NCI-H1694 treated with DMSO at 0.1 percent for 48 hours (cell line): ENCODE results near the gene XYLT2.
"Not testable (repeated sequence)": the region's sequence is repeated elsewhere in the genome, so short reads cannot be mapped to it uniquely, and the experiment has no call there.

Experiments
- DNase-seq: peaks from one replicate; lab custom pipeline; 2025; lab: John Stamatoyannopoulos, UW

XYLT2 gene

GRCh38 chr17:50345432-50346312 lies at the start of gene XYLT2:
XYLT2 (plus strand) TSS chr17:50346126; CDS start chr17:50346141, 15 bp downstream.
- DNase-seq = peak; percentile 60

DNA sequence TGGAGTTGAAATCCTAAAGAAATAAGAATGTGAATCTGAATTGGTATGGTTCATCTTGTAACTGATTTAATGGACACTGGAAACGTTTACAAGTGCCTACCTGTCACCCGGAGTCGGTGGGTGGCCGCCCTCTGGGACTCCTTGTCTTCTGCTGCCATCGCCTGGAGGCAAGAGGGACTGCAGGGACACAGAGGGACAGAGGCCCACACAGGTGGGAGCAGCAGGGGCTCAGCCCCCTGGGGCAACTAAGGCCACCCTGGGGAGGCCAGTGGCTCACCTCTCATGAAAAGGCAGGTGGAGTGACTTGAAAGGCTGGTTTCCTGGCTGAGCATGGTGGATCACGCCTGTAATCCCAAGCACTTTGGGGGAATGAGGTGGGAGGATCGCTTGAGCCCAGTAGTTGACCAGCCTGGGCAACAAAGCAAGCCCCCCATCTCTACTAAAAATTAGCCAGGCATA lies 48.5 kb upstream of the XYLT2 start:
- DNase-seq = peak; percentile 56

GRCh38 chr17:50298018-50298417 lies 47.9 kb upstream of the XYLT2 start:
- no peak for DNase-seq

- no peak for DNase-seq
Measured at GRCh38 chr17:50299776-50300175, 46.1 kb upstream of the XYLT2 start.

DNA sequence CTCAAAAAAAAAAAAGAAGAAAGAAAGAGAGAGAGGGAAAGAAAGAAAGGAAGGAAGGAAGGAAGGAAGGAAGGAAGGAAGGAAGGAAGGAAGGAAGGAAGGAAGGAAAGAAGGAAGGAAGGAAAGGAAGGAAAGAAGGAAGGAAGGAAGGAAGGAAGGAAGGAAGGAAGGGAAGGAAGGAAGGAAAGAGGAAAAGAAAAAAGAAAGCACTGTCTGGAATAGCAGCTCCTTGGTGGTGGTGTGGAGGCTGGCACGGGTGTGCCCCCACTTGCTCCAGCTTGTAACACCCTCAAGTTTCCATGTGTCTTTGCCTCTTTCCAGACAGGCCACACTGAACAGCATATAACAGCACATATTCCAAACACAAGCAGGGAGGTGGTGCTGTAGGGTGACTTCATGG lies 45.1 kb upstream of the XYLT2 start:
- not testable (repeated sequence) for DNase-seq

GRCh38 chr17:50301891-50302584 lies 43.9 kb upstream of the XYLT2 start:
- DNase-seq = no peak

- no peak for DNase-seq
Measured at GRCh38 chr17:50303051-50303450, 42.9 kb upstream of the XYLT2 start.

- no peak for DNase-seq
Measured at GRCh38 chr17:50303596-50303995, 42.3 kb upstream of the XYLT2 start.

- DNase-seq = peak; percentile 76
Measured at GRCh38 chr17:50304781-50305404, 41.0 kb upstream of the XYLT2 start.

GRCh38 chr17:50307654-50308053 lies 38.3 kb upstream of the XYLT2 start:
- no peak for DNase-seq

- no peak for DNase-seq
Measured at GRCh38 chr17:50308666-50309065, 37.3 kb upstream of the XYLT2 start.

- DNase-seq = no peak
Measured at GRCh38 chr17:50310455-50311111, 35.3 kb upstream of the XYLT2 start.

DNA sequence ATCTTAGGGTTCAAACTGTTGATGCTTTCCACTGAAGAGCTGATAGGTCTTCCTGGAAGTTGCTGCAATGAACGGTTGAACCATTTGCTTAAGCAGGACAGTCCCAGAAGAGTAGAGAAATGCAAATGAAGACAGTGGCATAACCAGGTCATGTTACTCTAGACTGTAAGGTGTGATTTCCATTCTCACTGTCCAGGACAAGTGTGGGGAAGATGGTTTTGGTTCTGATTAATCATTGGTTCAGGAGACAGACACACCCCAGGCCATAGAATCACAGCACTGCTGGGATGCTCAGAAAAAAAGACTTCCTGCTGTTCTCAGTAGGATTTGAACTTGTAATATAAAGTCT lies 34.8 kb upstream of the XYLT2 start:
- no peak for DNase-seq

GRCh38 chr17:50311483-50311882 lies 34.4 kb upstream of the XYLT2 start:
- no peak for DNase-seq

DNA sequence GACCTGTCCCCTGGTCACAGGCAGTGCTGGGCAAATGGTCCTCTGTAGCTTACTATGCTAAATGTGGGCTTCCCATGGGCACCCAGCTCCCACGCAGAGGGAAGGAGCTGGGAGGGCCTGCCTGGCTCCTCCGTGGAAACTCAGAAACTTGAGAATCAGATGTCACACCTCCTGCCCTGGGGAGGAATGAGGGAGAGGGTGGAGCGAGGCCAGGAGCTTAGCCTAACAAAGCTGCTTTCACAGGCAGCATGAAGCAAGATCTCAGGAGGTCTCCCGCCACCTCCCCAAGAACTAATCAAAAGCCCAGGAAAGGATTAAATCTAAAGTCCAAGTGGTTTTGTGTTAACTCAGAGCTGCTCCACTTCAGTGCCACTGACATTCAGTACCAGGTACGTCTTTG lies 33.6 kb upstream of the XYLT2 start:
- no peak for DNase-seq

DNA sequence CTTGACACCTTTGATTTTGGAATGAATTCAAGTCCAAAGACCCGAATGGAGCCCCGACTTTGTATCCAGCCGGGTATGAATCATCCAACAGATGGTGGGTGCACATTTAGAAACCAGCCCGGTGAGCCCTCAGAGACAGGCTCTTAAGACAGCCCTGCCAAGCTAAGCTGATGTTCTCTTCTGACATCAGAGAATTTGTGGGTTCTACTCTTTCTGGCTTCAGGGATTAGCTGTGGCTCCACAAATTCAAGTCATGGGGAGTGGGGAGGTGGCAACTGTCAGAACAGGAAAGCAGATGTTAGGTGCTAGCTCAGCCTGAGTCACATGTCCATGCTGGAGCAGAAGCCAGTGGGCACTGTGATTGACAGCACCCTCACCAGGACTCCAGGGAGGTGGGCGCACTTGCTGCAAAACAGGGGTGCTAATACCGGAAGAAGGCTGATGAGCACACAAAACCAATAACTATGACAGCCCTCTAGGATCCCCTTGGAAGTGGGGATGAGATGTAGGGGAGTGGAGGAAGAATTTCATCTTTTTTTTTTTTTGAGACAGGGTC lies 31.4 kb upstream of the XYLT2 start:
- DNase-seq = no peak

DNA sequence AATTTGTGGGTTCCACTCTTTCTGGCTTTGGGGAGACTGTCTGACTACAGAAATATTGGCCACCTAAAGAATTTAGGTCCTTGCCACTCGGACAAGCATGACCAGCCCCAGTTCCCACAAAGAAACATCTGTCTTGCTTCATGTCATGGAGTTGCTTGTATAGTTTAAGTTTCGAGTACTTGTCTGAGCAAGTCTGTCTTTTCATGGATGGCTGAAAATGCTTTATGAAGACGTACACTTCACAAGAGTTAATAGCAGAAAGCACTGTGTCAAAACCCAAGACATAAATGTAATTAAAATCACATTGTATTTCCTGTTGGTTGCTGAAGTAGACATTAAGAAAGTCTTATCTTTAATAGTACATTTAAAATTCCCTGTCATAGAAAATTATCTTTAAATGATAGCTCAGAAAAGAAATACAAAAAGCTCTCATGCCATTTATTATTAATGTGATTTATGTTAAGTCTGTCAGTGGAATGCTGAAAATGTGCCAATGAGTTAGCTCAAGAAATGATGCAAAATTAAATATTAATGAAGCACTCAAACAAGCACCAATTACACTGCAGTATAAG lies 29.8 kb upstream of the XYLT2 start:
- no peak for DNase-seq

- DNase-seq = not testable (repeated sequence)
Measured at GRCh38 chr17:50316660-50317059, 29.3 kb upstream of the XYLT2 start.

GRCh38 chr17:50317121-50317520 lies 28.8 kb upstream of the XYLT2 start:
- DNase-seq = no peak

DNA sequence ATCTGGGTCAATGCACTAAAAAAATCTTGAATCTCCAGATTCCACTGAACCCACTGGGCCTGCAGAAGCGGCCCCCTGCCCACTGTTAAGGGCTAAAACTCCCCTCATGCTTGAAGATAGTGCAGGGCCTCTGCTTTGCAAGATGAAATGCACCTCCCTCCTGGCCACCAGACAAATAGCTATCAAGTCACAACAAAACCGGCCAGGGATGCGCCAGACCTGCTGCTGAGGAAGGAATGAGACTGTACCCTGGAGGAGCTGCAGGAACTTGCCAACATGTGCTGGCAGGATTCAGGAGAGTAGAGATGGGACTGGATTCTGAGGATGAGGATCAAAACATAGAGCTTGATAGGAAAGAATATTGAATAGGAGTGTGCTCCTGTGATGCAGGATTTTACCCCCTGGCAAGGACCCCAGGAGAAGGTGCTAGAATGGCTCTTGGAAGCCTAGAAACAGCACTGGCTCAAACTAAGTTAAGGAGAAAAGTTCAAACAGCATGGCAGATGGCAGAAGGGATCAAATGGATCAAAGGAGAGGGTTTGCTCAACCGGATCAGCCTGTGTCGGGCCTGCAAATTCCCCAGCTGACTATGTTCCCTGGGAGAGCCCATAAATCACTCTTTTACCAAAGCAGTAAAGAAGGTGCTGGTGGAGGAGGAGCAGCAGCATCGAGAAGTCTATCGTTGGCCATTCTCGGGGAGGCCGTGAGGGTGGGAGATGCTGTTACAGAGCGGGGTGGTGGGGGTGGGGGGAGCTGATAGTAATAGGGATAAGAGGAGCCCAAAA lies 27.2 kb upstream of the XYLT2 start:
- no peak for DNase-seq
